ENCODE data around the gene SYTL3.

SYTL3 gene

DNA sequence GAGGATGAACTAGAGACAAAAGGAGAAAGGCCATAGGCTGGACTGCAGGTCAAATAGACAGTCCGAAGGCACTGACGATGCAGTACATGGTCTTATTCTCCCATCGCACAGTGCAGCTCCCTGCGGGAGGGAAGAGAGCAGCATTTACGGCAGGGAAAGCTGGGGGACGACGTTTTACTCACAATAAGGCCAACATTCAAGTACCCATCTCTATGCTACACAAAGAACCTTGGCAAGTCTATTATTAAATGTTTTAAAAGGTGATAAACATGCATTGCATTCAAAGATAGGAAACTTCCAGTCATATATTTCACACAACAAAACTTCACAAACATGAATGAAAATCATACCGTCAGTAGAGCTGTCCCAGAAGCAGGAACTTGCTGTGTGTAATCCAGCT lies 13.1 kb upstream of the SYTL3 start:
- DNase-seq (ENCODE audit: low read depth): no peak
- no peak overlapping the region for H3K4me3 ChIP-seq (ENCODE audit: low read depth, low read length)
- in situ Hi-C loops (cut with HindIII; ENCODE audit: low sequenced_read_pairs): no loop called here
- TF ChIP-seq, protein P1, sequence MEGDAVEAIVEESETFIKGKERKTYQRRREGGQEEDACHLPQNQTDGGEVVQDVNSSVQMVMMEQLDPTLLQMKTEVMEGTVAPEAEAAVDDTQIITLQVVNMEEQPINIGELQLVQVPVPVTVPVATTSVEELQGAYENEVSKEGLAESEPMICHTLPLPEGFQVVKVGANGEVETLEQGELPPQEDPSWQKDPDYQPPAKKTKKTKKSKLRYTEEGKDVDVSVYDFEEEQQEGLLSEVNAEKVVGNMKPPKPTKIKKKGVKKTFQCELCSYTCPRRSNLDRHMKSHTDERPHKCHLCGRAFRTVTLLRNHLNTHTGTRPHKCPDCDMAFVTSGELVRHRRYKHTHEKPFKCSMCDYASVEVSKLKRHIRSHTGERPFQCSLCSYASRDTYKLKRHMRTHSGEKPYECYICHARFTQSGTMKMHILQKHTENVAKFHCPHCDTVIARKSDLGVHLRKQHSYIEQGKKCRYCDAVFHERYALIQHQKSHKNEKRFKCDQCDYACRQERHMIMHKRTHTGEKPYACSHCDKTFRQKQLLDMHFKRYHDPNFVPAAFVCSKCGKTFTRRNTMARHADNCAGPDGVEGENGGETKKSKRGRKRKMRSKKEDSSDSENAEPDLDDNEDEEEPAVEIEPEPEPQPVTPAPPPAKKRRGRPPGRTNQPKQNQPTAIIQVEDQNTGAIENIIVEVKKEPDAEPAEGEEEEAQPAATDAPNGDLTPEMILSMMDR (IDR thresholded peaks at IDR 0.05; ENCODE audit: low read depth, low read length, missing control alignments): no peak

DNA sequence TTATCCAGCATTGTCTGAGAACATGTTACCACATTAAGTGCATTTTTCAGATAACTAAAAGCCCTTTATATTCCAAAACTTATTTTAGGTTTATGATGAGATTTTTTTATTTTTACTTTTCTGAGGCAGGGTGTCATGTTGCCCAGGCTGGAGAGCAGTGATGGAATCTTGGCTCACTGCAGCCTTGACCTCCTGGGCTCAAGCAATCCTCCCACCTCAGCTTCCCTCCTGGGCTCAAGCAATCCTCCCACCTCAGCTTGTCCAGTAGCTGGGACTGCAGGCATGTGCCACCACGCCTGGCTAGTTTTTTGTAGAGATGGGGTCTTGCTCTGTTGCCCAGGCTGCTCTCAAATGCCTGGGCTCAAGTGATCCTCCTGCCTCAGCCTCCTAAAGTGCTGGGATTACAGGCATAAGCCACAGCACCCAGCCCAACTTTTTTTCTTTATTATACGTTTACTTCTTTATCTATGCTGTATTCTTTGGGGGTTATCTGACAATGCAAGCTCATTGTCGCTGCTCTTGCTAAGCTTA lies 11.5 kb upstream of the SYTL3 start:
- no peak for DNase-seq (ENCODE audit: low read depth)
- in situ Hi-C loops (cut with HindIII; ENCODE audit: low sequenced_read_pairs): no loop called here
- TF ChIP-seq, protein P1 (IDR thresholded peaks at IDR 0.05; ENCODE audit: low read depth, low read length, missing control alignments): no peak
- H3K4me3 ChIP-seq (ENCODE audit: low read depth, low read length): no peak overlapping the region

DNA sequence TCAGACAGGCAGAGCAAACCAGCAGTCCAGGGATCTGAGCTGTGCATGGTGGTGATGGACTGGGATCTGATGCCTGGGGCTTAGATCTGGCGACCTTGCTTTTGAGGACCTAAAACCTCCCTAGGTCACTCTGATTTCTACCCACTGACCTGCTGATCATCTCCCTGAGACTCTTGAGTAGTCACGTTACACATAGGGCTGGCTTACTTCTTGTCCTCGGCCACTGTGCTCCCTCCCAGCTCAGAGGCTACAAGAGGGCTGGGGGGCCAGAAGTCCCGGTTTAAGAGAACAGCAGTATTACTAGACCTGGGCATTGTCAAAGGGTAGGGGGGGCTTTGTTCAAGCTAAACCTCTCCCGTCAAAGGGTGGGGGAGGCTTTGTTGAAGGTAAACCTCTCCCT lies 10.8 kb upstream of the SYTL3 start:
- in situ Hi-C loops (cut with HindIII; ENCODE audit: low sequenced_read_pairs): no loop called here
- no peak for DNase-seq (ENCODE audit: low read depth)
- TF ChIP-seq, protein P1 (IDR thresholded peaks at IDR 0.05; ENCODE audit: low read depth, low read length, missing control alignments): no peak
- H3K4me3 ChIP-seq (ENCODE audit: low read depth, low read length): no peak overlapping the region

DNA sequence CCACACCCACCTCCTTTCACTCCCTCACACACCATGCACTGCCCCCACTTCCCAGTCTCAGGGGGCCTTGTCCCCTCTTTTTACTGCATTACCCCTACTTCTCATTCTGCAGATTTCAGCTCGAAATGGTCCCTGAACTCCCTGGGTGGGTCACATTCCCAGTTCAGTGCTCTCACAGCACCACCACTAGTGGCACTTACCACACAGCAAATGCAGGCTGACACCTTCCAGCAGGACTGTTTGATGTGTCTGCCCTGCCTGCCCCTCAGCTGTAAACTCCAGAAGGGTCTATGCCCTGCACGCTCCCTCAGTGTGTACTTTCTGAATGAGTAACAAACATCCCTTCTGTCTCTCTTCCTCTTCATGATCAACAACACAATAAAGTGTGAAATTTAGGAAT lies 9.3 kb upstream of the SYTL3 start:
- in situ Hi-C loops (cut with HindIII; ENCODE audit: low sequenced_read_pairs): no loop called here
- TF ChIP-seq, protein P1 (IDR thresholded peaks at IDR 0.05; ENCODE audit: low read depth, low read length, missing control alignments): no peak

DNA sequence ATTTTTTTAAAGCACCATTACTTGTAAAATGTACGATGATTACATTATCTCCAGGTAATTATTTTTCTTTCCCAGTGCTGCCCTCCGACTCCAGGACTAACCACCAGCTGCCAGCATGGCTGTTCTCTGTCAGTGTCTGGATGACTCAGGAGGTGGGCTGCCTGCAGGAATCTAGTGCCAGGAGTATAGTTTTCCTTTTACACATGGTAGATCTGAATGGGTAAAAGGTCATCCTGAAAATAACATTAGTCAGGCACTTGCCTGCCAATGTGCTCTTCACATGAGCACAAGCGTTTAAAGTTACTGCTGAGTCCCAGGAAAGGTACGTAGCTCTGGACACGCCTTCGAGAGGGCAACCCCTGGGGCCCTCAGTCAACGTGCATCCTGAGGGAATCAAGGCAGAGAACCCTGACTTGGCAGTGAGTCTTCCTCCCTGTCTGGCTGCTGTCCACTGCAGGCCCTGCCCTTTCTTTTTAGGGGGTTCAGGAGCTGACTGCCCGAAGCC lies 7.7 kb upstream of the SYTL3 start:
- DNase-seq (ENCODE audit: low read depth): no peak
- in situ Hi-C loops (cut with HindIII; ENCODE audit: low sequenced_read_pairs): no loop called here
- TF ChIP-seq, protein P1 (IDR thresholded peaks at IDR 0.05; ENCODE audit: low read depth, low read length, missing control alignments): no peak
- peak overlapping the region; percentile 91 for H3K4me3 ChIP-seq (ENCODE audit: low read depth, low read length)

More for the DNA sequence above, 9.3 kb upstream of the SYTL3 start:
- DNase-seq (ENCODE audit: low read depth): no peak
- H3K4me3 ChIP-seq (ENCODE audit: low read depth, low read length): no peak overlapping the region

DNA sequence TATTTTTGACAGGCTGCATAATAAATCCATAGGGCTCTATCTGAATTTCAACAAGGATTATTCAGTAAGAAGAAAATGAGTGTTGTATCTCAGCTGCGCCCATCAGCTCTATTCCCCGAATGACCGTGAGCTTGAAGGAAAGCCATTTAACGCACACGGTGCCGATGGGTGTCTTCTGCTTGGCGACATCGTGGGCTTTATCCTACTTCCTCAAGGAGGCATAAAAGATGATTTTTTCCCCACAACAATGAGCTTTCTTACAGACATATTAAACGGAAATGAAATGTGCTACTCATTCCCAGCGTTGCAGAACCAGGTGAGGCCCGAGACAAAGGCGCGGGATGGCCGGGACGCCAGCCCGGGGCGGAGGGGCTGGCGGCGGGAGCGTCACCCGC lies 6.0 kb upstream of the SYTL3 start:
- no peak for DNase-seq (ENCODE audit: low read depth)
- TF ChIP-seq, protein P1 (IDR thresholded peaks at IDR 0.05; ENCODE audit: low read depth, low read length, missing control alignments): no peak
- in situ Hi-C loops (cut with HindIII; ENCODE audit: low sequenced_read_pairs): no loop called here

More for the DNA sequence above, 6.0 kb upstream of the SYTL3 start:
- peak overlapping the region; percentile 91 for H3K4me3 ChIP-seq (ENCODE audit: low read depth, low read length)
